CD1c-positive myeloid dendritic cell (primary cell): ENCODE data around the gene TMEM174.

ENCODE experiments used
- DNase-seq: peaks from one replicate; pipeline ENCODE4 v3.0.0-alpha.2; 2016; ENCODE audit errors: extremely low spot score

Gene TMEM174

GRCh38 chr5:73222173-73222572, 49.2 kb downstream of the TMEM174 start:
- no peak for DNase-seq
